ENCODE data around the gene GJC3. TPM values are rescaled to one million over a fixed set of nuclear protein-coding genes. Genes with fewer than 3 reads are reported as not detected.

Gene GJC3, protein sequence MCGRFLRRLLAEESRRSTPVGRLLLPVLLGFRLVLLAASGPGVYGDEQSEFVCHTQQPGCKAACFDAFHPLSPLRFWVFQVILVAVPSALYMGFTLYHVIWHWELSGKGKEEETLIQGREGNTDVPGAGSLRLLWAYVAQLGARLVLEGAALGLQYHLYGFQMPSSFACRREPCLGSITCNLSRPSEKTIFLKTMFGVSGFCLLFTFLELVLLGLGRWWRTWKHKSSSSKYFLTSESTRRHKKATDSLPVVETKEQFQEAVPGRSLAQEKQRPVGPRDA
- 1.4 and 2.3 TPM in 2 replicates for total RNA-seq (2021)
- long read RNA-seq, partial matches to known transcripts, result 0 of 1 reads
- long read RNA-seq, other reads (novel, unspliced or antisense), result 0 of 1 reads

- Histone ChIP-seq H3K56ac (ENCODE audit: insufficient read length, low read depth, low read length) (no peak within 1 kb of the TSS), H2AK5ac (ENCODE audit: insufficient read length, low read length) (no peak within 1 kb of the TSS), H3K27me3 (ENCODE audit: insufficient read depth, low read length) (no peaks in the 10 kb centered on the region), H3K79me1 (ENCODE audit: insufficient read depth, low read depth, low read length, poor library complexity, severe bottlenecking) (no peaks in the 10 kb centered on the region), H4K8ac (replicated peaks; ENCODE audit: insufficient read length, low read depth, low read length) (no peak within 1 kb of the TSS), H3K27ac (ENCODE audit: insufficient read length, low read depth, low read length) (no peak within 1 kb of the TSS), H3K18ac (ENCODE audit: insufficient read length, low read depth, low read length) (peak within 1 kb of the TSS; percentile 44), H3K14ac (ENCODE audit: insufficient read depth, low read length) (0 out of 2 replicates have a peak within 1 kb of the TSS, but pooled peaks have one; percentile 53), H2BK20ac (ENCODE audit: low read depth, low read length, poor library complexity, severe bottlenecking) (no peak within 1 kb of the TSS), H3K23ac (ENCODE audit: insufficient read length, low read depth, low read length) (no peak within 1 kb of the TSS), H2AFZ (ENCODE audit: low read length) (no peak within 1 kb of the TSS), H3K79me2 (ENCODE audit: insufficient read depth, low read length) (no peaks in the 10 kb centered on the region), H3K4me1 (ENCODE audit: insufficient read depth, low read length) (no peaks in the 10 kb centered on the region; the same call in 1 of the 2 replicates), H2BK15ac (ENCODE audit: low read depth, low read length) (no peak within 1 kb of the TSS), H2BK5ac (ENCODE audit: insufficient read length, low read length) (no peak within 1 kb of the TSS), H3K9me3 (ENCODE audit: control insufficient read depth, low read depth, low read length) (no peaks in the 10 kb centered on the region), H2BK120ac (ENCODE audit: low read depth, low read length, poor library complexity, severe bottlenecking) (no peak within 1 kb of the TSS), H3K4ac (ENCODE audit: low read depth, low read length) (no peak within 1 kb of the TSS), H4K5ac (ENCODE audit: insufficient read length, low read depth, low read length) (no peak within 1 kb of the TSS), H4K91ac (ENCODE audit: insufficient read length, low read depth, low read length) (no peak within 1 kb of the TSS), H4K20me1 (ENCODE audit: control insufficient read depth, insufficient read depth, insufficient read length) (no peaks in the 10 kb centered on the region), H2BK12ac (ENCODE audit: insufficient read length, low read depth, low read length) (peak within 1 kb of the TSS; percentile 16), H3K9ac (ENCODE audit: extremely low read depth, insufficient read length, low read length) (no peak within 1 kb of the TSS), H3K23me2 (ENCODE audit: insufficient read length, low read depth, low read length, poor library complexity, severe bottlenecking) (peaks cover 4% of the 10 kb centered on the region), H3T11ph (ENCODE audit: low read length) (no peak within 1 kb of the TSS), H3K4me2 (ENCODE audit: insufficient read depth, insufficient read length, low read length) (peak within 1 kb of the TSS; percentile 21)
- no CpG with 5 or more reads among the region's 22 CpGs for WGBS (ENCODE audit: extremely low coverage, insufficient read length, low lambda C conversion rate)
- peaks cover 16% of the 10 kb centered on the region for H3K27me3 Mint-ChIP-seq (ENCODE audit: low read depth)
- no peaks in the 10 kb centered on the region for H3K9me3 Mint-ChIP-seq
- H3K4me1 Mint-ChIP-seq, result peaks cover 32 to 35% of the 10 kb centered on the region in 2 experiments
- peak; percentile 81 for DNase-seq
- peak within 1 kb of the TSS; percentile 52 to 75 for H3K4me3 Mint-ChIP-seq
- peak; percentile 68 for TF ChIP-seq CTCF (conservative IDR thresholded peaks at IDR 0.05)
- peak within 1 kb of the TSS in 2 of 3 experiments; percentile 73 to 92; a peak in 3 of 7 replicates for H3K27ac Mint-ChIP-seq
- peaks cover 0 to 9% (median 3%) of the 10 kb centered on the region in 3 experiments; a peak in 4 of 7 replicates for H3K36me3 Mint-ChIP-seq (ENCODE audit: insufficient read depth in 1 of 3, low read depth in 3 of 3)
Measured at GRCh38 chr7:99928994-99929729, at the start of gene GJC3. Gene GJC3, minus strand, starts transcription at chr7:99929620. Its CDS starts 0 bp downstream, at chr7:99929620.
